NCI-H1694 treated with DMSO at 0.1 percent for 48 hours (cell line): ENCODE measurements around the gene TCHP.

ENCODE experiments used
- DNase-seq: peaks from one replicate; lab custom pipeline; 2025; lab: John Stamatoyannopoulos, UW

TCHP gene

DNA sequence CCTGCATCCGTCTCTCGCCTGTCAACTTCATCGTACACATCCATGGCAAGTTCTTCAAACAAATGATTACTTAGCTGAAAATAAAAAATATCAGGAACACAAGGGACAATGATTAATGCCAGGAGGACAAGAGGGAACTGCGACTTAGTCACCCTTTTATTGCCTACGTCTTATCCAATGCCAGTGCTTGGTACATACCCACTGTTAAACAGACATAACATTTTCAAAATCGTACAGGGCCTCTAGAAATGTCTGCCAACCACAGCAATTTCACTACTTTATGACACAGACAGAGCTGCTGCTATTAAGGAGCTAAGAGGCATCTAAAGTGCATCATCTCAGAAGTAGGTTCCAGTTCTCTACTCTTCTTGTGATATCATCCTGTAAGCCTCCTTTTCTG is 61.5 kb downstream of the TCHP start:
- no peak for DNase-seq

DNA sequence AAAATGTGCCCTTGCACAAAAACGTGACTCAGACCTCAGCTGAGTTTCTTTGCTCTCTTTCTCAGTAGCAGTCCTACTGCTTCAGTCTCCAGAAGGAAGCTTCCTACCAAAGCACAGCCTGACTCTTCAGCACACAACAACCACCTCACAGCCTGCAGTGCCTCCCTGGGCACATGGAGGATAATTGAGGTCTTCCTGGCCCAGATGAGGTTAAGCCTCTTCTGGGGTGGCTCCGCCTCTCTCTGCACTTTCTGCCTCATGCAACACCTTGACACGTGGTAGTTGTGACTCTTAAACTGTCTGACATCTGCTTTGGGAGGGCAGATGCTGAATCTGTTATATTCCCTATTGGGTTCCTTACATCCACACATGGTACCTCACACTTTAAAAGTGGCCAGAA is 62.3 kb downstream of the TCHP start:
- no peak for DNase-seq

- DNase-seq, result no peak
These were observed 63.3 kb downstream of the TCHP start for GRCh38 chr12:109963330-109963729.

DNA sequence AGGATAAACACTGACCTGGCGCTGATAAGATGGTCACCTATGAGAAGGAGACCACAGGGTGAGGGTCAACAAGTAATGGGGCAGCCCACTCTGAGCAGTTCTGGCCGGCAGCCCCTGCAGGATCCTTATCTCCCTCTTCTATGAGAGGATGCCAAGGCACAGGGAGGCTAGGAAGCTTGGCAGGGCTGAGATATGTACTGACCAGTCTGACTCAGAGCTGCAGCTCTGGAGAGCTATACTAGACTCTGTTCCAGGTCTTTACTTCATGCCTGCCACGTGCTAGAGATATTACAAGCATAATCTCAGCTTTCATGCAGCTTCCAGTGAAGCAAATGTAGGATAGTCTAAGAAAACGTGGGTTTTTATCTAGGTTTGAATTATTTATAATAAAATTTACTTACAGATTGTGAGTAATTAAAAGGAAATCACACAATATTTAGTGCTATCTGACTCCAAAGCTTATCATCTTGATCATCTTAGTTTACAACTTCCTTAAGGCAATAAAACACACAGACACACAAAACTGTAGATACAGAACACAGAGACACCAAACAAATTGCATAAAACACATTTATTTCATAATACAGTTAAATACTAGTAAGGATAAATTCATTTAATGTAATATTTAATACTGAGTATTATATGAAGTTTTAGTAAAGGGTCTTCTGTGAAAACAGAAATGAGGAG is 63.8 kb downstream of the TCHP start:
- no peak for DNase-seq

GRCh38 chr12:109966546-109966945 is 66.5 kb downstream of the TCHP start:
- DNase-seq, result no peak

GRCh38 chr12:109967383-109968031 is 67.4 kb downstream of the TCHP start:
- DNase-seq, result no peak
